ENCODE measurements around the gene CNTLN.

DNA sequence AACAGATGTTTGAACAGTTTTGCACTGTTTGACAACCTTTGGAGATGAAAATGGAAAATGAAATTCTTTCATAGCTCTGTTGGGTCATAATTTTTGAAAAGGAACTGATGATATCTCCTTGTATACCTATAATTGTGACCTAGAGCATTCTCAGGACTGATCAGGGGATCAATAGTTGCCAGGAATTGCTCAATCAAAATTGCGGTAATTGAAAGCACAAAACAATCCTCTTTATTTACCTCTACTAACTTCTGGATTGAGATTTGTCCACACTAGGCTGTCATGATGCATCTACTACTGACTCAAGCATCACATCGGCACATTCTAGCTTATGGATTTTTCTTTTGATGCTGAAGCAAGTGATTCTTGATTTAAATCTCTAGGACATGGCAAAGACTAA is 4.1 kb upstream of the CNTLN start:
- TF ChIP-seq POLR2A (IDR thresholded peaks at IDR 0.05; ENCODE audit: low read length) (no peak), CTCF (IDR thresholded peaks at IDR 0.05) (no peak)
